ENCODE data around the gene NASP. TPM values are rescaled to one million over a fixed set of nuclear protein-coding genes. Genes with fewer than 3 reads are reported as not detected.

Gene NASP, protein sequence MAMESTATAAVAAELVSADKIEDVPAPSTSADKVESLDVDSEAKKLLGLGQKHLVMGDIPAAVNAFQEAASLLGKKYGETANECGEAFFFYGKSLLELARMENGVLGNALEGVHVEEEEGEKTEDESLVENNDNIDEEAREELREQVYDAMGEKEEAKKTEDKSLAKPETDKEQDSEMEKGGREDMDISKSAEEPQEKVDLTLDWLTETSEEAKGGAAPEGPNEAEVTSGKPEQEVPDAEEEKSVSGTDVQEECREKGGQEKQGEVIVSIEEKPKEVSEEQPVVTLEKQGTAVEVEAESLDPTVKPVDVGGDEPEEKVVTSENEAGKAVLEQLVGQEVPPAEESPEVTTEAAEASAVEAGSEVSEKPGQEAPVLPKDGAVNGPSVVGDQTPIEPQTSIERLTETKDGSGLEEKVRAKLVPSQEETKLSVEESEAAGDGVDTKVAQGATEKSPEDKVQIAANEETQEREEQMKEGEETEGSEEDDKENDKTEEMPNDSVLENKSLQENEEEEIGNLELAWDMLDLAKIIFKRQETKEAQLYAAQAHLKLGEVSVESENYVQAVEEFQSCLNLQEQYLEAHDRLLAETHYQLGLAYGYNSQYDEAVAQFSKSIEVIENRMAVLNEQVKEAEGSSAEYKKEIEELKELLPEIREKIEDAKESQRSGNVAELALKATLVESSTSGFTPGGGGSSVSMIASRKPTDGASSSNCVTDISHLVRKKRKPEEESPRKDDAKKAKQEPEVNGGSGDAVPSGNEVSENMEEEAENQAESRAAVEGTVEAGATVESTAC
- total RNA-seq (10 to 100 TPM; 43.7 to 49.4 (median 48.1) TPM), polyA plus RNA-seq (89.8 TPM)
- long read RNA-seq, donor 1, transcript NASP-201 (15 exons, 3,207 nt), result major isoform, 6 of 15 reads
- long read RNA-seq, donor 1, partial matches to known transcripts, result 4 of 15 reads
- long read RNA-seq, donor 1, other reads (novel, unspliced or antisense), result 2 of 15 reads
- long read RNA-seq, donor 2, transcript NASP-201 (15 exons, 3,207 nt), result major isoform, 6 of 14 reads
- long read RNA-seq, donor 2, partial matches to known transcripts, result 2 of 14 reads
- long read RNA-seq, donor 2, other reads (novel, unspliced or antisense), result 4 of 14 reads
- long read RNA-seq, donor 3, transcript NASP-202 (14 exons, 1,538 nt), result major isoform, 7 of 33 reads
- long read RNA-seq, donor 3, transcript NASP-201 (15 exons, 3,207 nt), result major isoform, 7 of 33 reads
- long read RNA-seq, donor 3, partial matches to known transcripts, result 7 of 33 reads
- long read RNA-seq, donor 3, other reads (novel, unspliced or antisense), result 9 of 33 reads
- long read RNA-seq, donor 4, transcript NASP-202 (14 exons, 1,538 nt), result major isoform, 6 of 13 reads
- long read RNA-seq, donor 4, partial matches to known transcripts, result 2 of 13 reads
- long read RNA-seq, donor 4, other reads (novel, unspliced or antisense), result 2 of 13 reads

DNA sequence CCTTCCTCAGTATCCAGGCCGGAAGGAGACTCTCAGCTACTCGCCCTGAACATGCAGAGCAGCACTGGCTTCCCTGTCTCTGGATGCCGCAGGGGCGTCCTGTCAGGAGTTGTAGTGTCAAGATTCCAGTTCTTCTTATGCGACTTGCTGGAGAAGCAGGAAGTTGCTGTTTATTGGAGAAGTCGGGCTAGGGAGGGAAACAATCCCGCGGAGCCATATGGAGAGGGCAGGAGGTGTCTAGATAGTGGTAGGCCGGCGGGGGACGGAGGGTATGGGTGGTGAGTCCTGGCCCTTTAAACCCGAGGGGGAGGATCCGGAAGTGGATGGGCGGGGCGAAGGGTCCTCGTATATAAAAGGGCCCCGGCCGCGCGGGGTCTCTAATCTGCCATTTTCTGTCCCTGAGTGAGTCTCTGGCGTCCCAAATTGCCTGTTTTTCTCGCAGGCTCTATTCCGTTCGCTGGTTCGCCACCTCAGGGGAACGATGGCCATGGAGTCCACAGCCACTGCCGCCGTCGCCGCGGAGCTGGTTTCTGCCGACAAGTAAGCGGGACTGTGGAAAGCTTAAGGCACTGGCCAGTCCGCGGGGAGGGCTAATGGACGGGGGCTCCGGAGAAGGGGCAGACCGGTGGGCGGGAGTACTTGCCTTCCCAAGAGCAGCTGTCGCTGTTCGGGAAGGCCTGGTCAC lies at the start of gene NASP:
NASP (plus strand) TSS at position 376 of the 685 bp plus-strand sequence; CDS start at position 482, 106 bp downstream.
- WGBS, result under 1% methylated on average over 40 of the region's 41 CpGs
- intact Hi-C loops (cut with DNase I), result no loop called here
- Histone ChIP-seq H3K27me3 (ENCODE audit: control insufficient read depth, insufficient read depth) (no peaks in the 10 kb centered on the region), H3K27ac (ENCODE audit: low read length) (peak within 1 kb of the TSS; percentile 86), H3K4me3 (ENCODE audit: low read length) (peak within 1 kb of the TSS; percentile 90), H3K9me3 (ENCODE audit: control insufficient read depth, low read length) (no peaks in the 10 kb centered on the region), H3K4me1 (ENCODE audit: control insufficient read depth, insufficient read depth, low read length) (peaks cover 3% of the 10 kb centered on the region)
- ATAC-seq (peak; percentile 91 to 93), DNase-seq (peak; percentile 89 to 96 (median 95))

DNA sequence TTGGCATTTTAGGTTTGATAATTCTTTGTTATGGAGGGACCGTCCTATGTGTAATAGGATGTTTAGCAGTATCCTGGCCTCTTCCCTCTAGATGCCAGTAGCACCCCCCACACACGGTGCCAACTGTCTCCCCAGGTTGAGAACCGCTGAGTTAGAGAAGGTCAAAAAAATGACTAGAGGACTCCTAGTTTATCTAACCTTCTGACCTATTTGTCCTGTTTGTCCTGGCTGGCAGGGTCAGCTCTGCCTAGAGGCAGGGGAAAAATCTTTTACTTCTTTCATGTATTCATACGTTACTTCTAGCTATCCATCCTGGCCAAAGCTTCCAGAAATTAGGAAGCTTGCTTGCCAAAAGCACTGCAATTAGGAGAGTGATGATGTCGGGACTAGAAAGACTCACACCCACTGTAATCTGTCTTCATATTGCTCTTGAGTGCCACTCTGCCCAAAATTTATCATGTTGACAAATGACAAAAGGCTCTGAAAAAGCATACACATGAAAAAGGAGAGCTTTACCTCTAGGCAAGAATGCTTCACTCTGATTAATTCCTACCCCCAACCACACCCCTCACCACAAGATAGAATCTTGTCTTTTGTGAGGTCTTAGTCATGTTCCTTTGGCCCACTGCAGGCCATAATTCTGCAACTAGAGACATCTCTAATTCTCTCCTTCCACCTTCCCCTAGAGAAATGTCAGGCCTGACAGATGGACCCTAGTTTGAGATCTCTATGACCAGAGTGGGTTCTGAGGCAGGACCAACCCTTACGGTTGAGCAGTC lies 47.7 kb upstream of the NASP start:
- Histone ChIP-seq H3K9me3 (ENCODE audit: control insufficient read depth, low read length) (no peaks in the 10 kb centered on the region), H3K27me3 (ENCODE audit: control insufficient read depth, insufficient read depth) (no peaks in the 10 kb centered on the region), H3K4me3 (ENCODE audit: low read length) (no peak overlapping the region), H3K4me1 (ENCODE audit: control insufficient read depth, insufficient read depth, low read length) (no peaks in the 10 kb centered on the region), H3K27ac (ENCODE audit: low read length) (no peak overlapping the region)
- ATAC-seq, result no peak
- DNase-seq, result no peak
- intact Hi-C loops (cut with DNase I), result no loop called here
- 67% methylated on average over 6 of the region's 6 CpGs for WGBS

DNA sequence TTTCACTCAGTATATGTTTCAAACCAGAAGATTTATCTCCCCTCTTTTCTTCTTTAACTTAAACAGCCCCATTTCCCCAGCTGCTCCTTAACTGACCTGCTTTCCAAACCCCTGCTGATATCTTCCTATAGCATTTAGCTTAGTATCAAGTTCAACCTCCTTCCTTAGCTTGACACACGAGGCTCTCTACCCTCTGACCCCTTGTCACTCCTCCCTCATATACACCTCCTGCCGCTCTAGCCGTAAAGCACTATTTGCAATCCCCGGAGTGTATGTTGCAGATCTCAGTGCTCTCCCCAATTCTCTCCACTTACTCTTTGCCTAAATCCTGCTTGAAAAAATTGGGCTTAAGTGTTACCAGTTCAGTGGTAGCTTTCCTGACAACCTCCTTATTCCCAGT lies 47.0 kb upstream of the NASP start:
- 67% methylated on average over 4 of the region's 4 CpGs for WGBS
- Histone ChIP-seq H3K27ac (ENCODE audit: low read length) (no peak overlapping the region), H3K9me3 (ENCODE audit: control insufficient read depth, low read length) (no peaks in the 10 kb centered on the region), H3K27me3 (ENCODE audit: control insufficient read depth, insufficient read depth) (no peaks in the 10 kb centered on the region), H3K4me3 (ENCODE audit: low read length) (no peak overlapping the region), H3K4me1 (ENCODE audit: control insufficient read depth, insufficient read depth, low read length) (no peaks in the 10 kb centered on the region)
- ATAC-seq (no peak), DNase-seq (no peak)
- intact Hi-C loops (cut with DNase I), result no loop called here

DNA sequence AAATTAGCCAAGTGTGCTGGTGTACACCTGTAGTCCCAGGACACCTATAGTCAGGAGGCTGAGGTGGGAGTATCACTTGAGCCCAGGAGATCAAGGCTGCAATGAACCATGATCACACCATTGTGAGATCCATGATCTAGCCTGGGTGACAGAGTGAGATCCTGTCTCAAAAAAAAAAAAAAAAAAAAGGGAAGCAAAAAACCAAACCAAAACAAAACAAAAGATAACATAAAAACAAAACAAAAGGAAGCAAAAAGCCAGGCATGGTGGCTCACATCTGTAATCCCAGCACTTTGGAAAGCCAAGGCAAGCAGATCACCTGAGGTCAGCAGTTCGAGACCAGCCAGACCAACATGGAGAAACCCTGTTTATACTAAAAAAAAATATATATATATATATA lies 42.6 kb upstream of the NASP start:
- 91% methylated on average over 1 of the region's 1 CpG for WGBS
- Histone ChIP-seq H3K4me3 (ENCODE audit: low read length) (no peak overlapping the region), H3K27ac (ENCODE audit: low read length) (no peak overlapping the region), H3K4me1 (ENCODE audit: control insufficient read depth, insufficient read depth, low read length) (no peaks in the 10 kb centered on the region), H3K9me3 (ENCODE audit: control insufficient read depth, low read length) (no peaks in the 10 kb centered on the region), H3K27me3 (ENCODE audit: control insufficient read depth, insufficient read depth) (no peaks in the 10 kb centered on the region)
- intact Hi-C loops (cut with DNase I), result no loop called here
- DNase-seq (no peak), ATAC-seq (no peak)

DNA sequence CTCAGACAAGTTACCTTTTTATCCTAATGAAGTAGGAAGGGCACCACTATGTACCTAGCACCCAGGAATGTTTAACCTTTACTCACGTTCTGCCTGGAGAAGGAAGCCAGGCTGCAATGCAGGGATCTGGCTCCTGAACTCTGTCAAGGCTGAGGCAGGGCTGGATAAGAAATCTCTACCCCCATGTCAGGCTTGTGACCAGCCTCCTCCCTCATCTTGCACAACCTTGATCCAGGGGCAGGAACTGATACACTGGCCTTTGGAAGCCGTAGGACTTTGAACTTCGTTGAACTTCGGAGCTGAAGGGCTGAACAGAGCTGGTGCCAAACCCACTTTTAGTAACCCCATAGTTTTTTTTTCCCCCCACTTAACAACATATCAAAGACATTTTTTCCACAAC lies 41.2 kb upstream of the NASP start:
- H3K4me3 ChIP-seq (ENCODE audit: low read length), result no peak overlapping the region
- H3K27me3 ChIP-seq (ENCODE audit: control insufficient read depth, insufficient read depth), result no peaks in the 10 kb centered on the region
- no peaks in the 10 kb centered on the region for H3K9me3 ChIP-seq (ENCODE audit: control insufficient read depth, low read length)
- DNase-seq (no peak), ATAC-seq (peak; percentile 62 to 63)
- no peaks in the 10 kb centered on the region for H3K4me1 ChIP-seq (ENCODE audit: control insufficient read depth, insufficient read depth, low read length)
- intact Hi-C loops (cut with DNase I), result no loop called here
- no peak overlapping the region for H3K27ac ChIP-seq (ENCODE audit: low read length)
- WGBS, result 67% methylated on average over 4 of the region's 4 CpGs

DNA sequence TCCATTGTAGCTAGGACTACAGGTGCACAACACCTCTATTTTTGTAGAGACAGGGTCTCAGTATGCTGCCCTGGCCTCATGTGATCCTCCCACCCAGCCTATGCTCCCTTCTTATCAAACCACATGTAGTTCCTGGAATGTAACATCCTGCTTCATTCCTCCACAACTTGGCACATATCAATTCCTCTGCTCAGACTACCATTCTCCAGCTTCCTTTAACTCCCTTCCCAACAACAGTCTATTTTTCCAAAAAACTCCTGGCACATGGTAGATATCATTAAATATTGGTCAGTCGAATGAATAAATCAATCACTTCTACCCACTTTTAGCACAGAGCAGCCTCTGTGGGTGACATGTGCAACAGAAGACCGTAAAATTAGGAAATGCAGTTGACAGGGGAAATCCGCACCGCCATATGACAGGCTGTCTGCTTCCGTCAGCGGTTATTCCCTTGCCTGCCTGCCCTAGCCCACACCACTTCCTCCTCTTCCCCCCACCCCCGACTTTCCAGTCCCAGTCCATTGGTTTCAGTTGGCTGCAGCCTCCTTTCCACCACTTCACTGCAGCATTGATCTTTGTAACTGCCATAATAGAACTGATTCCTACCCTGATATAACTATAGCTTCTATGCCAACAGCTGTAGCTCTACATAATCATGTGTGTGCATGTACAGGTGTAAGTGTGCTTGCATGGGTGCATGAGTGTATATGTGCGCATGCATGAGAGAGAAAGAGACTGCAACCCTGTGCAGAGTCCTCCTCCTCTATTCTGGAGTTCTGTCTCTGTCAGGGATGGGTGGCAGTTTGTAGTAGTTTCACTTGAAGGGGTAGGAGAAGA lies 40.0 kb upstream of the NASP start:
- intact Hi-C loops (cut with DNase I), result no loop called here
- 27% methylated on average over 8 of the region's 8 CpGs for WGBS
- Histone ChIP-seq H3K4me3 (ENCODE audit: low read length) (no peak overlapping the region), H3K9me3 (ENCODE audit: control insufficient read depth, low read length) (no peaks in the 10 kb centered on the region), H3K4me1 (ENCODE audit: control insufficient read depth, insufficient read depth, low read length) (no peaks in the 10 kb centered on the region), H3K27me3 (ENCODE audit: control insufficient read depth, insufficient read depth) (no peaks in the 10 kb centered on the region), H3K27ac (ENCODE audit: low read length) (peak overlapping the region; percentile 36)
- ATAC-seq (peak; percentile 85 to 90), DNase-seq (peak; percentile 53 to 78 (median 71))

DNA sequence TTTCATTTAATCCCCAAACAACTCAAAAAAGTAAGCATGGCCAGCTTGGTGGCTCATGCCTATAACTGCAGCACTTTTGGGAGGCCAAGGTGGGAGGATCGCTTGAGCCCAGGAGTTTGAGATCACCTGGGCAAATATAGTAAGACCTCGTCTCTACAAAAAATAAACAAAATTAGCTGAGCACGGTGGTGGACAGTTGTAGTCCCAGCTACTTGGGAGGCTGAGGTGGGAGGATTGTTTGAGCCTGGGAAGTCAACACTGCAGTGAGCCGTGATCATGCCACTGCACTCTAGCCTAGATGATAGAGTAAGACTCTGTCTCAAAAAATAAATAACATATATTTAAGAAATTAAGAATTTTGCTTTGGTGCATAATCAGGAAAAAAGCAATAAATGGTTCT lies 39.3 kb upstream of the NASP start:
- no peak for DNase-seq
- intact Hi-C loops (cut with DNase I), result no loop called here

DNA sequence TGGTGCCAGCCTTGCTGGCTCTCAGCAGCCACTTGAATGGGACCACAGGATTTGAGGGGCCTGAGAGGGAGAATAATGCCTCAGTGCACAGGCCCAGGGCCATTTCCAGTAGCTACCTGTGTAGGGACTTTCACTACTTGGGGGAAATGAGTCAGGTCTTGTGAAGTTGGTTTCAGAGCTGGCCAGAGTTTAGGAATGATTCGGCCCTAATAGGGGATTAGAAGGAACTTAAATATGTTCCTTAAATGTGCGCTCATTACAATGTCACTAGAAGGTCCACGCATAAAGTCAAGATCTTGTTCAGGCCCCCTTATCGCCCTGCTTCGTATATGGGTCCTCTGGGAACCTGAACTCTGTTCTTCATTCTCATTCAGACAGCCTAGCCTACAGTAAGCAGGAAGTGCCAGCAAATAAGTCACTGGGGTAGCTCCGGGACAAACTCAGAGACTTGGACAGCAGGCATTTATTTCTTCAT lies 38.8 kb upstream of the NASP start:
- Histone ChIP-seq H3K27me3 (ENCODE audit: control insufficient read depth, insufficient read depth) (no peaks in the 10 kb centered on the region), H3K27ac (ENCODE audit: low read length) (no peak overlapping the region), H3K4me3 (ENCODE audit: low read length) (no peak overlapping the region), H3K9me3 (ENCODE audit: control insufficient read depth, low read length) (no peaks in the 10 kb centered on the region), H3K4me1 (ENCODE audit: control insufficient read depth, insufficient read depth, low read length) (no peaks in the 10 kb centered on the region)
- DNase-seq, result no peak
- 56% methylated on average over 6 of the region's 6 CpGs for WGBS
- ATAC-seq, result no peak
- intact Hi-C loops (cut with DNase I), result no loop called here

More for the DNA sequence above, 39.3 kb upstream of the NASP start:
- Histone ChIP-seq H3K4me3 (ENCODE audit: low read length) (no peak overlapping the region), H3K27me3 (ENCODE audit: control insufficient read depth, insufficient read depth) (no peaks in the 10 kb centered on the region), H3K9me3 (ENCODE audit: control insufficient read depth, low read length) (no peaks in the 10 kb centered on the region), H3K27ac (ENCODE audit: low read length) (no peak overlapping the region), H3K4me1 (ENCODE audit: control insufficient read depth, insufficient read depth, low read length) (no peaks in the 10 kb centered on the region)
- WGBS, result 85% methylated on average over 4 of the region's 4 CpGs
- ATAC-seq, result no peak
